ENCODE measurements around the gene PROCA1. TPM values are rescaled to one million over a fixed set of nuclear protein-coding genes. Genes with fewer than 3 reads are reported as not detected.
"Not testable (repeated sequence)": the region's sequence is repeated elsewhere in the genome, so short reads cannot be mapped to it uniquely, and the experiment has no call there.

The PROCA1 gene
- total RNA-seq, 1 experiment from 2014 or later: 2.7 TPM

DNA sequence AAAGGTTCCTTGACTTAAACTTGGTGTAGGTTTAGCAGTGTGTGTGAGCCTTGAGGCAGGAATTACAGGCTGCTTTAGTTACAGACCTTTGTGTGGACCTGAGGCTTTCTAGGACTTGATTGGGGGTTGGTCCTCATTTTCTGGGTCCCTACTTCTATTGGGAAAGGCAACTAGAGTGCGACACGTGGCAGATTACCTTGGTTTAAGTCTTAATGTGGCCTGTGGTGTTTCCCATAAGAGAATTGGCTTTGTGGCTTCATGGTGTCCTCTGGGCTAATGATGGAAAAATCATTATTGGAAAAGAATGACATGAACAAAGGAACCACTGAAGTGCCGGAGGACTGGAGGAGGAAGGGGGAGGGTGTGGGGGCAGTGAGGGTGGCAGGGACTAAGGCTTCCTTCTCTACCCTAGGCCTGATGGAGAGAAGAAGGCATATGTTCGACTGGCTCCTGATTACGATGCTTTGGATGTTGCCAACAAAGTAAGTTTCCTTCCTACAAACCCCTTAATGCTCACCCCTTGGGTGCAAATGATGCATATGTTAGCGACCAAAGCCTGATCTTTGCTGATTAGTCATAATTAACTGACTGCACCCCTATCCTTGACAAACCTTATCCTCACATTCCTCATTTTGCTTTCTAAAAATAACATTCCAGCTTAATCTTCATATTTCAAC, 11.6 kb upstream of the PROCA1 start:
- Histone ChIP-seq H3K4me1 (ENCODE audit: low read length) (peaks cover 65% of the 10 kb centered on the region), H3K4me3 (ENCODE audit: low read length) (peak overlapping the region; percentile 95), H3K27ac (ENCODE audit: low read length) (peak overlapping the region; percentile 92), H3K27me3 (ENCODE audit: low read length) (no peaks in the 10 kb centered on the region), H3K4me2 (ENCODE audit: low read depth, low read length, poor library complexity, severe bottlenecking) (peak overlapping the region; percentile 98), H3K9me3 (ENCODE audit: low read length) (no peaks in the 10 kb centered on the region), H3K9ac (ENCODE audit: low read length) (peak overlapping the region; percentile 96), H3K79me2 (ENCODE audit: low read length) (peaks cover 28% of the 10 kb centered on the region), H3K9me2 (replicated peaks; ENCODE audit: insufficient read depth, low read length) (no peaks in the 10 kb centered on the region), H4K20me1 (ENCODE audit: insufficient read depth, low read depth, low read length) (peaks cover 28% of the 10 kb centered on the region; the same call in 1 of the 2 replicates), H2AFZ (ENCODE audit: low read length) (no peak overlapping the region), H3K36me3 (ENCODE audit: insufficient read depth, low read length) (peaks cover 36% of the 10 kb centered on the region)
- DNase-seq: peak; percentile 51

DNA sequence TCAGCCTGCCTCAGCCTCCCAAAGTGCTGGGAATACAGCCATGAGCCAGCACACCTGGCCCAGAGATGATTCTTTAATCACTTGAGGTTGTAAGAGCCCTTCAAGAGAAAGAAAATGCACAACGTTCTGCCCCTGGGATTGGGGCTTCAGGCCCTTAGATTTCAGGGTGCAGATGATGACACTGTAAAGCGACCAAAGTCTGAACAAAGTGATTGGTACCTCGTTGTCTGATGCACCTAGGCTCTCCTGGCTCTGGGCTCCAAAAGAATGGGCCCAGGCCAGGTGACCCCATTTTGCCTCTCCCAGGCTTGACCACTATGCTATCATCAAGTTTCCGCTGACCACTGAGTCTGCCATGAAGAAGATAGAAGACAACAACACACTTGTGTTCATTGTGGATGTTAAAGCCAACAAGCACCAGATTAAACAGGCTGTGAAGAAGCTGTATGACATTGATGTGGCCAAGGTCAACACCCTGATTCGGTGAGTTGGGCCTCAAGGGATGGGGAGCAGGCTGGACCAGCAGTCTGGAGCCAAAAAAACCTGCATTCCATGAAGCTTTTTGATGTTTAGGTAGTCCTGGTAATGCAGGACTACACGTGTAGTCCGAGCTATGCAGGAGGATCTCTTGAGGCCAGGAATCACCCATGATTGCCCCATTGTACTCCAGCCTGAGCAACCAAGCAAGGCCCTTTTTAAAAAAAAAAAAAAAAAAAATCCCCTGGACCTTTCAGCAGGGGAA, 10.9 kb upstream of the PROCA1 start:
- Histone ChIP-seq H3K4me2 (ENCODE audit: low read depth, low read length, poor library complexity, severe bottlenecking) (peak overlapping the region; percentile 98), H3K9me3 (ENCODE audit: low read length) (no peaks in the 10 kb centered on the region), H3K36me3 (ENCODE audit: insufficient read depth, low read length) (peaks cover 36% of the 10 kb centered on the region), H3K9ac (ENCODE audit: low read length) (peak overlapping the region; percentile 96), H3K79me2 (ENCODE audit: low read length) (peaks cover 28% of the 10 kb centered on the region), H3K27ac (ENCODE audit: low read length) (peak overlapping the region; percentile 92), H2AFZ (ENCODE audit: low read length) (no peak overlapping the region), H3K9me2 (replicated peaks; ENCODE audit: insufficient read depth, low read length) (no peaks in the 10 kb centered on the region), H3K4me1 (ENCODE audit: low read length) (peaks cover 58% of the 10 kb centered on the region), H3K27me3 (ENCODE audit: low read length) (no peaks in the 10 kb centered on the region), H3K4me3 (ENCODE audit: low read length) (peak overlapping the region; percentile 95), H4K20me1 (ENCODE audit: insufficient read depth, low read depth, low read length) (peaks cover 28% of the 10 kb centered on the region; the same call in 1 of the 2 replicates)
- no peak for DNase-seq

DNA sequence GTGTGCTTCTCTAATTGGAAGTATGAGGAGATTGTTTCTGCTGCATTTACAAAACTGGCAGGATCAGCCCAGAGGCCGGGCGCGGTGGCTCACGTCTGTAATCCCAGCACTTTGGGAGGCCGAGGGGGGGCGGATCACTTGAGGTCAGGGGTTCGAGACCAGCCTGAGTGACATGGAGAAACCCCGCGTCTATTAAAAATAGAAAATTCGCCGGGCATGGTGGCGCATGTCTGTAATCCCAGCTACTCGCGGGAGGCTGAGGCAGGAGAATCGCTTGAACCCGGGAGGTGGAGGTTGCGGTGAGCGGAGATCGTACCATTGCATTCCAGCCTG, 9.3 kb upstream of the PROCA1 start:
- H3K9me3 ChIP-seq (ENCODE audit: low read length); H2AFZ ChIP-seq (ENCODE audit: low read length); DNase-seq; H3K9me2 ChIP-seq (replicated peaks; ENCODE audit: insufficient read depth, low read length); H3K27me3 ChIP-seq (ENCODE audit: low read length): not testable (repeated sequence)
- H3K9ac ChIP-seq (ENCODE audit: low read length): peak overlapping the region; percentile 96
- H3K4me1 ChIP-seq (ENCODE audit: low read length): peaks cover 52% of the 10 kb centered on the region
- peaks cover 28% of the 10 kb centered on the region for H3K79me2 ChIP-seq (ENCODE audit: low read length)
- H3K27ac ChIP-seq (ENCODE audit: low read length): peak overlapping the region; percentile 92
- H3K4me2 ChIP-seq (ENCODE audit: low read depth, low read length, poor library complexity, severe bottlenecking): peak overlapping the region; percentile 98
- H3K4me3 ChIP-seq (ENCODE audit: low read length): peak overlapping the region; percentile 95
- H3K36me3 ChIP-seq (ENCODE audit: insufficient read depth, low read length): peaks cover 36% of the 10 kb centered on the region
- peaks cover 28% of the 10 kb centered on the region; the same call in 1 of the 2 replicates for H4K20me1 ChIP-seq (ENCODE audit: insufficient read depth, low read depth, low read length)

DNA sequence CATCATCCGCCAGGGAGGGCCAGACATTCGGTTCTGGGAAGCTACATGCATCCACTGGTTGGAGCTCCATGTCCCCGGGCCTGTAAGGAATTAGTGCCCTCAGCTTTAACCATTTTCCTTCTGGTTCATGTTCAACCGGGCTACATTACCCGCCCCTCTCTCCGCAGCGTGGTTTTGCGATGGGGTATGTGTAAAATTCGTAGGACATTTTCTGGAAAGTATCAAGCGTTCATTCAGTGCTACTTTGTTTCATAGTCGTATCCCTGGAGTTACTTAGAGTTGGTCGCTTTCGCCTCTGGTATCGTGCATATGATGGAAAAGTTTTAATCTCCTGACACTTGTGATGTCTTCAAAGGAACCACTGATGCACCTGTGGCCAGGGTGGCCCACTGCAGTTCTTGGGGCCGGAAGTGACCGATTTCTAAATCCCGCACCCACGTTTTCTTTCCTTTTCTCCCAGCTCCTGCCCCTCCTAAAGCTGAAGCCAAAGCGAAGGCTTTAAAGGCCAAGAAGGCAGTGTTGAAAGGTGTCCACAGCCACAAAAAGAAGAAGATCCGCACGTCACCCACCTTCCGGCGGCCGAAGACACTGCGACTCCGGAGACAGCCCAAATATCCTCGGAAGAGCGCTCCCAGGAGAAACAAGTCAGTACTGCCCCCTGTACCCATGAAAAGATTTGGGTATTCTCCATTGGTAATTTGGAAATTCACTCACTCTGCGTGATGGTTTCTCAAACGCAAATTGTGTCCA, 8.7 kb upstream of the PROCA1 start:
- Histone ChIP-seq H3K79me2 (ENCODE audit: low read length) (peaks cover 28% of the 10 kb centered on the region), H4K20me1 (ENCODE audit: insufficient read depth, low read depth, low read length) (peaks cover 28% of the 10 kb centered on the region; the same call in 1 of the 2 replicates), H3K9me2 (replicated peaks; ENCODE audit: insufficient read depth, low read length) (no peaks in the 10 kb centered on the region), H3K4me2 (ENCODE audit: low read depth, low read length, poor library complexity, severe bottlenecking) (peak overlapping the region; percentile 98), H3K9me3 (ENCODE audit: low read length) (no peaks in the 10 kb centered on the region), H3K27me3 (ENCODE audit: low read length) (no peaks in the 10 kb centered on the region), H2AFZ (ENCODE audit: low read length) (no peak overlapping the region), H3K4me1 (ENCODE audit: low read length) (peaks cover 46% of the 10 kb centered on the region), H3K9ac (ENCODE audit: low read length) (peak overlapping the region; percentile 96), H3K4me3 (ENCODE audit: low read length) (peak overlapping the region; percentile 95), H3K36me3 (ENCODE audit: insufficient read depth, low read length) (peaks cover 36% of the 10 kb centered on the region), H3K27ac (ENCODE audit: low read length) (peak overlapping the region; percentile 92)
- peak; percentile 68 for DNase-seq

DNA sequence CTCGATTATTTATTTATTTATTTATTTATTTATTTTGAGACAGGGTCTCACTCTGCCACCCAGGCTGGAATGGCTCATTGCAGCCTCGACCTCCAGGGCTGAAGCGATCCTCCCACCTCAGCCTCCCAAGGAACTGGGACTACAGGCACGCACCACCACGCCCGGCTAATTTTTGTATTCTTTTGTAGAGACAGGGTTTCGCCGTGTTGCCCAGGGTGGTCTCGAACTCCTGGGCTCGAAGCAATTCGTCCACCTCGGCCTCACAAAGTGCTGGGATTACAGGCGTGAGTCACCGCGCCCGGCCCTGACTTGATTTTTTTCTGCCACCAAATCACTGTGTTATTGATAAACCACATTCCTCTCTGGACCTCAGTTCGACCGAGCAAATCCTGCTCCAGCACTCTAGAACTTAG, 7.3 kb upstream of the PROCA1 start:
- peaks cover 28% of the 10 kb centered on the region for H3K79me2 ChIP-seq (ENCODE audit: low read length)
- H3K9me3 ChIP-seq (ENCODE audit: low read length): no peaks in the 10 kb centered on the region
- peaks cover 28% of the 10 kb centered on the region; the same call in 1 of the 2 replicates for H4K20me1 ChIP-seq (ENCODE audit: insufficient read depth, low read depth, low read length)
- H3K9ac ChIP-seq (ENCODE audit: low read length): peak overlapping the region; percentile 96
- peak overlapping the region; percentile 92; the same call in 1 of the 2 replicates for H3K27ac ChIP-seq (ENCODE audit: low read length)
- H3K27me3 ChIP-seq (ENCODE audit: low read length): no peaks in the 10 kb centered on the region
- no peak for DNase-seq
- peak overlapping the region; percentile 88; the same call in 1 of the 2 replicates for H2AFZ ChIP-seq (ENCODE audit: low read length)
- peaks cover 33% of the 10 kb centered on the region for H3K36me3 ChIP-seq (ENCODE audit: insufficient read depth, low read length)
- H3K4me3 ChIP-seq (ENCODE audit: low read length): peak overlapping the region; percentile 95
- no peaks in the 10 kb centered on the region for H3K9me2 ChIP-seq (replicated peaks; ENCODE audit: insufficient read depth, low read length)
- H3K4me1 ChIP-seq (ENCODE audit: low read length): peaks cover 32% of the 10 kb centered on the region
- H3K4me2 ChIP-seq (ENCODE audit: low read depth, low read length, poor library complexity, severe bottlenecking): peak overlapping the region; percentile 98

DNA sequence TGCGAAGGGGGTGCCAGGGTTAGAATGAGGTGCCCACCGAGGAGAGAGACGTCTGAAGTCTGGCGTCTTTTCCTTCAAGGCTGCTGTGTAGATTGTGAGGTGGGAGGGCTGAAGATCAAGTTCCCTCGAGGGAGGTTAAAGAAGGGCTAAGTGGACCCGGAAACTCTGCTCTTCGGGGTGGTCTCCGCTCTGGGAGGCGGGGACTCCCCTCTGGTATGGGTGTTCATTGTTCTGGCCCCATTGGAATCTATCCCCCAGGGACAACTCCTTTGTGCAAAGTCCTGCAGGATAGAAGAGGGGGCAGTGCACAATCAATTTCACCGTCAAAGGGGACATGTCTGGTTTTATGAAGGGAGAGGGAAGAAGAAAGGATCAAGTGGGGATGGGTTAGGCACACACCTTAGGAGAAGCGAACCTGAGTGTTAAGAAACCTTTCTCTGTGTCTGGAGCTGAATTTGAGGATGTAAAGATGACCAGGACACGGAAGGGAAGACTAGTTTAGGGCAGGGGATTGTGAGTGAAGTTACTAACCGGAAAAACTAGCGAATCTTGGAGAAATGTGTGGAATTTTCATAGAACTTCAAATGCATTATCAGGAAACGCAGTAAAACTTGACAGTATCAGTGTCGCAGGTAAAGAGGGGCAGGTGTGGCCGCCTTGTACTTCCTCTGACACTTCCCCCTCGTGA, 6.8 kb upstream of the PROCA1 start:
- no peak for DNase-seq
- no peaks in the 10 kb centered on the region for H3K9me2 ChIP-seq (replicated peaks; ENCODE audit: insufficient read depth, low read length)
- peaks cover 27% of the 10 kb centered on the region; the same call in 1 of the 2 replicates for H4K20me1 ChIP-seq (ENCODE audit: insufficient read depth, low read depth, low read length)
- peaks cover 29% of the 10 kb centered on the region for H3K4me1 ChIP-seq (ENCODE audit: low read length)
- H3K36me3 ChIP-seq (ENCODE audit: insufficient read depth, low read length): peaks cover 31% of the 10 kb centered on the region
- H3K4me2 ChIP-seq (ENCODE audit: low read depth, low read length, poor library complexity, severe bottlenecking): peak overlapping the region; percentile 98
- no peak overlapping the region for H3K4me3 ChIP-seq (ENCODE audit: low read length)
- no peak overlapping the region for H3K27ac ChIP-seq (ENCODE audit: low read length)
- no peaks in the 10 kb centered on the region for H3K27me3 ChIP-seq (ENCODE audit: low read length)
- H3K9ac ChIP-seq (ENCODE audit: low read length): no peak overlapping the region
- no peak overlapping the region for H2AFZ ChIP-seq (ENCODE audit: low read length)
- H3K9me3 ChIP-seq (ENCODE audit: low read length): no peaks in the 10 kb centered on the region
- H3K79me2 ChIP-seq (ENCODE audit: low read length): peaks cover 28% of the 10 kb centered on the region

DNA sequence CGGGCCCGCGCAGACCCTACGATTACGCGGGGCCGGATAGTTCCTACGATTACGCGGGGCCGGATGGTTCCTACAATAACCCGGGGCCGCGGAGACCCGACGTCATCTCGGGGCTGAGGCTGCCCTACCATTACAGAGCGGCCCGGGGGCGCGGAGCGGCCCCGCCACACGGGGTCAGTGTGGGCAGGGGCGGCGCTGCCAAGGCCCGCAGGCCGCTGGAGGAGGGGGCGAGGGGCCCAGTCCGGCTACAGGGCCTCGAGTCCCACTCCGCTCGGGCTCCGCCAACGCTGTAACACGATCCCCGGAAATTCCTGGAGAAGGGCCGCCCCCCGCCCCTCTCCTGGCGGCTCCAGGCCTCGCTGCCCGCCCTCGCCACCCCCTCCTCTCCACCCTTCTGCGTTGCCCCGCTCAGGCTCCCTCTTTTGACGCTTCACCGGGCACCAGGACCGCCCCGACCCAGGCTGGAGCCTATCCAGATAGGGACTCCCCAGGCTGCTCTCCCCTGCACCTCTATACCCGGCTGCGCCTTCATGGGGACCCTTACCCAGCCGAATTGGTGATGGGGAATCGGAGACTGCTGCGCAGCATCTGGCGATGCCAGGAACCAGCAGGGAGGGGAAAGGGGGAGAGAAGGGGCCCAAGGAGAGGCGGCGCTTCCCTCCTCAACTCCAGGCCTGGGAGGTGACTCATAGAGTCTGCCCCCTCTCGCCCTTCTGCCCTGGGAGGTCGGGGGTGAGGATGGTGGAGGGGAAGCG, 6.1 kb upstream of the PROCA1 start, which contains the start of gene RAB34:
Gene RAB34, minus strand, starts transcription at position 291 of the 755 bp plus-strand sequence. CDS start 602 bp downstream, outside the sequence.
- peak within 1 kb of the TSS; percentile 98 for H3K4me2 ChIP-seq (ENCODE audit: low read depth, low read length, poor library complexity, severe bottlenecking)
- H3K9ac ChIP-seq (ENCODE audit: low read length): no peak within 1 kb of the TSS
- H3K36me3 ChIP-seq (ENCODE audit: insufficient read depth, low read length): peaks cover 24% of the 10 kb centered on the region
- H3K27me3 ChIP-seq (ENCODE audit: low read length): no peaks in the 10 kb centered on the region
- H3K9me3 ChIP-seq (ENCODE audit: low read length): no peaks in the 10 kb centered on the region
- H2AFZ ChIP-seq (ENCODE audit: low read length): no peak within 1 kb of the TSS
- H3K27ac ChIP-seq (ENCODE audit: low read length): no peak within 1 kb of the TSS
- H3K79me2 ChIP-seq (ENCODE audit: low read length): peaks cover 28% of the 10 kb centered on the region
- no peaks in the 10 kb centered on the region for H3K9me2 ChIP-seq (replicated peaks; ENCODE audit: insufficient read depth, low read length)
- DNase-seq: no peak
- peaks cover 19% of the 10 kb centered on the region; the same call in 1 of the 2 replicates for H4K20me1 ChIP-seq (ENCODE audit: insufficient read depth, low read depth, low read length)
- H3K4me3 ChIP-seq (ENCODE audit: low read length): no peak within 1 kb of the TSS
- H3K4me1 ChIP-seq (ENCODE audit: low read length): peaks cover 22% of the 10 kb centered on the region
